ENCODE results near the gene S100A6. TPM values are rescaled to one million over a fixed set of nuclear protein-coding genes. Genes with fewer than 3 reads are reported as not detected.

Gene S100A6
- total RNA-seq, 2 donors from 2014 or later, result 3.7 to 7.5 TPM

- DNase-seq, result peak; percentile 89
- 48 to 52% methylated on average over 4 to 6 of the region's 6 CpGs for WGBS, 2 experiments (ENCODE audit: insufficient coverage in 1 of 2, insufficient read length in 1 of 2)
- Histone ChIP-seq H3K4me1 (ENCODE audit: control insufficient read depth, insufficient read depth, low read length) (no peaks in the 10 kb centered on the region), H3K27me3 (ENCODE audit: control insufficient read depth, insufficient read depth, low read length, poor library complexity, severe bottlenecking) (peaks cover 9% of the 10 kb centered on the region), H3K36me3 (ENCODE audit: control insufficient read depth, insufficient read depth, low read length) (no peaks in the 10 kb centered on the region), H3K9ac (ENCODE audit: extremely low read depth, low read length, poor library complexity, severe bottlenecking) (no peak overlapping the region), H3K9me3 (ENCODE audit: control insufficient read depth, low read length) (no peaks in the 10 kb centered on the region), H3K4me3 (ENCODE audit: low read length) (no peak overlapping the region), H3K27ac (ENCODE audit: low read depth, low read length) (no peak overlapping the region)
- Mint-ChIP-seq H3K4me1 (peaks cover 15% of the 10 kb centered on the region), H3K36me3 (ENCODE audit: low read depth) (no peaks in the 10 kb centered on the region), H3K9me3 (no peaks in the 10 kb centered on the region), H3K27ac (peak overlapping the region; percentile 35), H3K27me3 (ENCODE audit: insufficient read depth) (peaks cover 26% of the 10 kb centered on the region), H3K4me3 (no peak overlapping the region)
- peak; percentile 19 for TF ChIP-seq CTCF (conservative IDR thresholded peaks at IDR 0.05)
Observed at GRCh38 chr1:153538315-153538821, 2.6 kb upstream of the S100A6 start.

- H3K4me1 ChIP-seq (ENCODE audit: control insufficient read depth, insufficient read depth, low read length), result peaks cover 5% of the 10 kb centered on the region
- no peaks in the 10 kb centered on the region for H3K36me3 ChIP-seq (ENCODE audit: control insufficient read depth, insufficient read depth, low read length)
- H3K4me3 ChIP-seq (ENCODE audit: low read length), result no peak overlapping the region
- no peaks in the 10 kb centered on the region for H3K9me3 ChIP-seq (ENCODE audit: control insufficient read depth, low read length)
- WGBS, 2 experiments (ENCODE audit: insufficient coverage in 1 of 2, insufficient read length in 1 of 2), result 95 to 96% methylated on average over 3 to 6 of the region's 6 CpGs
- H3K9ac ChIP-seq (ENCODE audit: extremely low read depth, low read length, poor library complexity, severe bottlenecking), result no peak overlapping the region
- Mint-ChIP-seq H3K4me3 (no peak overlapping the region), H3K36me3 (ENCODE audit: low read depth) (no peaks in the 10 kb centered on the region), H3K4me1 (peaks cover 24% of the 10 kb centered on the region), H3K27ac (no peak overlapping the region), H3K9me3 (no peaks in the 10 kb centered on the region), H3K27me3 (ENCODE audit: insufficient read depth) (peaks cover 26% of the 10 kb centered on the region)
- peaks cover 9% of the 10 kb centered on the region for H3K27me3 ChIP-seq (ENCODE audit: control insufficient read depth, insufficient read depth, low read length, poor library complexity, severe bottlenecking)
- no peak for DNase-seq
- H3K27ac ChIP-seq (ENCODE audit: low read depth, low read length), result no peak overlapping the region
- no peak for TF ChIP-seq CTCF (conservative IDR thresholded peaks at IDR 0.05)
Observed at GRCh38 chr1:153537376-153537730, 1.6 kb upstream of the S100A6 start.

GRCh38 chr1:153536671-153537375 lies 1.0 kb upstream of the S100A6 start:
- 90 to 94% methylated on average over 6 to 9 of the region's 9 CpGs for WGBS, 2 experiments (ENCODE audit: insufficient coverage in 1 of 2, insufficient read length in 1 of 2)
- H3K27ac Mint-ChIP-seq, result no peak overlapping the region
- H3K4me1 Mint-ChIP-seq, result peaks cover 27% of the 10 kb centered on the region
- DNase-seq, result peak; percentile 47
- H3K4me3 Mint-ChIP-seq, result peak overlapping the region; percentile 59
- peaks cover 6% of the 10 kb centered on the region for H3K4me1 ChIP-seq (ENCODE audit: control insufficient read depth, insufficient read depth, low read length)
- no peaks in the 10 kb centered on the region for H3K9me3 Mint-ChIP-seq
- TF ChIP-seq CTCF (conservative IDR thresholded peaks at IDR 0.05), result no peak
- H3K27ac ChIP-seq (ENCODE audit: low read depth, low read length), result no peak overlapping the region
- H3K9ac ChIP-seq (ENCODE audit: extremely low read depth, low read length, poor library complexity, severe bottlenecking), result no peak overlapping the region
- no peak overlapping the region for H3K4me3 ChIP-seq (ENCODE audit: low read length)
- H3K27me3 Mint-ChIP-seq (ENCODE audit: insufficient read depth), result peaks cover 26% of the 10 kb centered on the region
- H3K9me3 ChIP-seq (ENCODE audit: control insufficient read depth, low read length), result no peaks in the 10 kb centered on the region
- no peaks in the 10 kb centered on the region for H3K36me3 Mint-ChIP-seq (ENCODE audit: low read depth)
- no peaks in the 10 kb centered on the region for H3K36me3 ChIP-seq (ENCODE audit: control insufficient read depth, insufficient read depth, low read length)
- H3K27me3 ChIP-seq (ENCODE audit: control insufficient read depth, insufficient read depth, low read length, poor library complexity, severe bottlenecking), result peaks cover 9% of the 10 kb centered on the region

Measured in endodermal cell (in vitro differentiated cells).